ENCODE data around the gene HSDL1.
A peak's percentile ranks its signal among the peaks of the same experiment; 100 is the strongest.

HSDL1 gene

GRCh38 chr16:84175350-84176081 lies 30.5 kb upstream of the HSDL1 start:
- peak; percentile 15 for DNase-seq

DNA sequence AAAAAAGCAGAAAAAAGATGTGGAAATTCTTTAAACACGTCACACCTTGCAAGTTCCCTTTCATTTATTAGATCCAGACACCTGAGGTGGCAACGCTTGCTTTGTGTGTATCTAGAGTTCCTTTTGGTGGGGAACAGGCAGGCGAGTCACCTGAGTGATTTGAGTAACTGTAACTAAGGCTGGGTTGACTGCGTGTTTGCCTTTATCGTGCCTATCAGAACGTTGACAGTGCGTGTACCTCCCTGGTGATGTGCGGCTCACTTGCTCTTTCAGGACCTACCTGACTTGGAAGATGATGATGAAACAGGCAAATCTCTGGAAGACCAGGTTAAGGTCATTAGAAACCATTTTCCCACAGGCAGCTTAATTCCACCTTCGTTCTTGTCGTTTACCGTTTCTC lies 29.4 kb upstream of the HSDL1 start:
- no peak for DNase-seq

- DNase-seq, result no peak
These were observed 24.9 kb upstream of the HSDL1 start for GRCh38 chr16:84169765-84170310.

DNA sequence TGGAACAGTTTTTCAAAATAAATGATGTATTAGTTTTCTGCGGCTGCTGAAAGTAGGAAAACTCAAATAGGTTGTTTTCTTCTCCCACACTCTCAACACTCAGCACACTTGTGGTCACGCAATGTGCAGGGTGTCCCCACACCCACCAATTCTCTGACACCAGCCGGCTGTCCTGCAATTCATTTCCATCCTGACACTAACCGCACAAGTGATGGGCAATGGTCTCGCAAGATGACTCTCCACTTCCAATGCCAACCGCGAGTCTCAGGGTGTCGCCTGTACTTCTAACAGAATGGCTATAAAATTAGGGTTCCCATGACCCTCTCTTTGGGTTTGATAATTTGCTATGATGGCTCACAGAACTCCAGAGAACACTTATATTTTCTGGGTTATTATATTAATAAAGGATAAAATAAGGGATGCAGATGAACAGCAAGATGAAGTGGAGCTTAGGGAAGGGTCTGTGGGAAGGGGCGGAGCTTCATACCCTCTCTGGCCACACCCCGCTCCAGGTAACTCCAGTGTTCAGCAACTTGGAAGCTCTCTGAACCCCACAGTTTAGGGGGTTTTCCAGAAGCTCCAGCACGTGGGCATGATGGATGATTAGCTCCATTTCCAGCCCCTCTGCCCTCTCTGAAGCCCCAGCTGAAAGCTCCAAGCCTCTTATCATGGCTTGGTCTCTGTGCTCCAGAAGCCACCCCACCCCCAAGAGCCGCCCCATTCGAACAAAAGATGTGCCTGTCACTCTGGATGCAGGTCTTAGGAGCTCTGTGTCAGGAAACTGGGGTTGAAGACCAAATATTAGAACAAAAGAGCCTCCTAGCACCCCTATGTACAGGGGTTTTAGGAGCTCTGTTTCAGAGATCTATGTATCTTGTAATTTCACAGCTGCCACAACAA lies 22.1 kb upstream of the HSDL1 start:
- no peak for DNase-seq

DNA sequence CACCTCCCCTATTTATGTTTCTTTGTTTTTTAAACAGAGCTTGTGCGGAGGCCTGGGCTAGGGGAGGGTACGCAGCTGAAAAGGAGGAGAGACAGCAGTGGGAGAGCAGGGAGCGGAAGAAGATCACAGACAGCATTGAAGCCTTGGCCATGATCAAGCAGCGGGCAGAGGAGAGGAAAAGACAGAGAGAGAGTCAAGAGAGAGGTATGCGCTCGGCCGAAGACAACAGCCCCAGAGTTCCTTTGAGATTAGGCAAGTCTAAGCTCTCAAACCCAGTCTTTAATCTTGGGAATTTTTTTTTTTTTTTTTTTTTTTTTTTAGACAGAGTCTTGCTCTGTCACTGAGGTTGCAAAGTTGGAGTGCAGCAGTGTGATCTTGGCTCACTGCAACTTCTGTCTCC lies 20.8 kb upstream of the HSDL1 start:
- no peak for DNase-seq

DNA sequence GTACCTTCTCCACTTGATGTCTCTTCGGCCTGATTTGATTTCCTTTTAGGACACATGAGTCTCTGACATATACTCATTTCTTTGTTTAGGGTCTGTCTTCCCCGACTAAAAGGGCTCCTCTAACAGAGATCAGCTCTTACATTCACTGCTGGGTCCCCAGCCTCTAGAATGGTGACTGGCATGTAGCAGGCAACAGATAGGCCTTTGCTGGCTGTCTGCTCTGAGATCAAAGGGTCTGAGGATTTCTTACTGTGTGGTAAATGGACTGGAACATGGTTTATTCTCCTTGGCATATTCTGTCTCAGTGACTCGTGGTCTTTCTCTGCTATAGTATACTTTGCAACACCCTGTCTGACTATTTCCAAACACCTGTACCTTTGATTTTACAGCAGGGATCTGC lies 16.8 kb upstream of the HSDL1 start:
- DNase-seq, result no peak

DNA sequence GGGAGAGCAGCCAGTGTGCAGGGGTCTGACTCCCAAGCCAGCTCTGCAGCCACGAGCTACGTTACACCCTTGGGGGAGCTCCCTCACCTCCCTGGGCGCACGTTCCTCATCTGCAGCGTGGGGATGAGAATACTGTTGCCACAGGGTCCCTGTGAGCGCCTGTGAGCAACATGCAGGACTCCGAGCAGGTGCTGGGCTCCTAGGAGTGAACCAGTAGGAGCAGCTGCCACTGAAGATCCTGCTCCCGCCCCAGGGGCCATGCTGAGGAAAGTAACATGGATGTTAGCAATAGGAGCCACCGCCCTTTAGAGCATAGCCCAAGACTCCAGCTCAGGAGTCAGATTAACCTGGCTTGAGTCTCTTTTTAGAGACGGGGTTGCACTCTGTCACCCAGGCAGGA lies 16.1 kb upstream of the HSDL1 start:
- no peak for DNase-seq

DNA sequence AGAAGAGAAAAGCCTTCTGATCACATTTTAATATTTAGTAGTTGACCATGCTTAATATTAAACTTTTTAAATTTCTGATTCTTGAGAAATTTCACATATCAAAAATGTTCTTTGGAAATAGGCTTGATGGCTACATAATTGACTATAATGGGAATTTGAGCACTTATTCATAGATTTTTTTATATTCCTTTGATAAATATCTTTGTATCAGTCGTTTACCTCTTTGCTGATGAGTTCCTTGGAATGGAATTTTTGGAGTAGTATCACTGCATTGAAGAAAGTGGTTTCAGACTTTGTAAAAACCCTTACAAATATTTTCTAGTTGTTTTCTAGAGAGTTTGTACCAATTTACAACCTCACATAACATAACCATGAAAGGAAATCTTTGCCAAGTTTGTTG lies 14.8 kb upstream of the HSDL1 start:
- DNase-seq, result no peak

DNA sequence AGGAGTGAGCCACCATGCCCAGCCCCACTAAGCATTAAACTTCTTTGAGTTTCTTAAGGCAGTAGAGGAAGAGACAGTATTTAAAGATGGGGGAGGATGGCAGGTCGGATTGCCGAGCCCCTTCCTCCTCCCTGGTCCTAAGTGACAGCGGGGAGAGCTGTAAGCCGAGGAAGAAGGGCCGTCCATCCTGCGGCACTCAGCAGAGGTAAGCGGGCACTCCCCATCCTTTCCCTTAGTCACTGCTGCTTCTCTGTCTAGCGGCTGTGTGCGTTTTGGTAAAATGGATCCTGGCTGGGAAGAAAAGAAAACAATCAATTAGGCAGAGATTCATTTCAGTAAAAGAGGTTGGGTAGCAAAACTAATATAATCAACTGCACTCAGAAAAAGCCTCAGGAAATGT lies 14.0 kb upstream of the HSDL1 start:
- DNase-seq, result no peak

DNA sequence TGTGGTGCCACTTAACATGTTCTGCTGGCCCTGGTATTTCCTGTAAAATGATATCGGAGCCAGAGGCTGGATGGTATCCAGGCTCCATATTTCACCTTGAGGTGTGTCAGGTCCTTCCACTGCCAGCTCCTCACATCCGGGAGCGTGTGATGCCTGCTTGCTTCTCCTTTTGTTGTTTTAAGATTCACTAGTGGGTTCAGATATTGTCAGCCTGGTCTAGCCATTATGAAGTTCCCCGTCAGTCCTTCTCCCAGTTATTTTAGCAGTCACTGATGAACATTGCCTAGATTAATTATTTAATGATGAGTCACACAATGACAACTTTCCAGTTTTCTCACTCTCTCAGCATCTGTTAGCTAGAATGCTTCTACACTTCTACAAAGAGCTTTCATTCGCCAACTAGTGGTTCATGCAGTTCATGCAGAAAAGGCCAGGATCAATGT lies 11.4 kb upstream of the HSDL1 start:
- no peak for DNase-seq

GRCh38 chr16:84155771-84156170 lies 10.8 kb upstream of the HSDL1 start:
- no peak for DNase-seq

- DNase-seq, result no peak
These were observed 10.2 kb upstream of the HSDL1 start for GRCh38 chr16:84155226-84155625.

- DNase-seq, result no peak
These were observed 8.8 kb upstream of the HSDL1 start for GRCh38 chr16:84153660-84154214.

DNA sequence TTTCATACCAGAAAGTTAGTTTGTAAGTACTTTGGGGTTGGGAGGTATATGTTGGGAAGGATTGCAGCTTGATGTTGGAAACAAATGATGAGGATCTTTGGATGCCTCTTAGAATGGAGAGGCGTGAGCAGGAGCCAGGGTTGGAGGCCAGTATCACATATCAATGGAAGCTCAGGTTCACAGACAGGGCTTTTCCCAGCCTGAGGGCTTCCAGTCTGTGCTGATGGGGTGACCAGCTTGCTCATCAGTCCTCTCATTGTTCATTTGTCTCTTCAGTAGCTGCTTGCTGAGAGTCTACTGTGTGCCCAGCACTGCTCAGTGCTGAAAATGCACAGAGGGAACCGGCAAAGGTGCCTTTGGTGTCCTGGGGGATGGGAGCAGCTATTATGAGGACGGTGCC lies 5.9 kb upstream of the HSDL1 start:
- no peak for DNase-seq

GRCh38 chr16:84144209-84144858 lies 643 bp downstream of the HSDL1 start:
- no peak for DNase-seq

- DNase-seq, result no peak
These were observed 1.2 kb downstream of the HSDL1 start for GRCh38 chr16:84143784-84144199.

DNA sequence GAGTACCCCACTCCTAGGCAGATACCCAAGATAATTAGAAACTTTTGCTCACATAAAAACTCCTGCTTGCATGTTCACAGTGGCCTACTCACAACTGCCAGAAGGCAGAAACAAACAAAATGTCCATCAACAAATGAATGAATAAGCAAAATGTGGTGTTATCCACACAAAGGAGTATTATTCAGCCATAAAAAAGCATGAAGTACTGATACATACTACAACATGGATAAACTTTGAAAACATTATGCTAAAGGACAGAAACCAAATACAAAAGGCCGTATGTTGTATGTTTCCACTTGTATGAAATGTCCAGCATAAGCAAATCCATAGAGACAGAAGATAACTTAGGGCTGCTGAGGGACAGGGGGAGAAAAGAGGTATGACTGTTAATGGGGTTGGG lies 1.9 kb downstream of the HSDL1 start:
- no peak for DNase-seq

- no peak for DNase-seq
These were observed 3.8 kb downstream of the HSDL1 start for GRCh38 chr16:84141143-84141670.

DNA sequence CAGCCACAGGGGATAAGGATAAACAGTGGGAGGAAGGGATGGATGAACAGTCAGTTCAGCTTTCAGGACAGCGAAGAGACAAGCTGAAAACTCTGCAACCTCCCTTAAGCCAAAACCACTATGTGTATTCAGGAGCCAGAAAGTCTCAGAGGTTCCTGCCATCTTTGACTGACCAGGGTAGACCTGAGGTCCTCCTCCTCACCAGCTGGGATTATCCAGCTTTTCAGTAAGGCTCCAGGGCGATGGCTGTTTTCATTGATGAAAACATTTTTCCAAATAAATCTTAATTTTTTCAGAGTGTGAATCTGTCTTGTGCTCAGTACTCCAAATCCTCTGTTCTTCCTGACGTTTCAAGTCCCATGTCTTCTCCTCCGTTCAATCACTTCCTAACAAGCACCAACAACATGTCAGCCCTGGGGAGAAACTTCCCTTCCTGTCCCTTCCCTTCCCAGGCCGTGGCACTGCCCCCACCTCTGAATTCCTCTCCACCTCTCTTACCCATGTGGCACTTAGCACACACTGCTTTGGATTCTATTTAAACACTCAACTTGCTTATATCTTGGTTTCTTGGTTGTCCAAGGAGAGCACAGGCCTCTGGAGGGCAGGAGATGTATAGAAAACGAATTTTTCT lies 5.2 kb downstream of the HSDL1 start:
- DNase-seq, result no peak

DNA sequence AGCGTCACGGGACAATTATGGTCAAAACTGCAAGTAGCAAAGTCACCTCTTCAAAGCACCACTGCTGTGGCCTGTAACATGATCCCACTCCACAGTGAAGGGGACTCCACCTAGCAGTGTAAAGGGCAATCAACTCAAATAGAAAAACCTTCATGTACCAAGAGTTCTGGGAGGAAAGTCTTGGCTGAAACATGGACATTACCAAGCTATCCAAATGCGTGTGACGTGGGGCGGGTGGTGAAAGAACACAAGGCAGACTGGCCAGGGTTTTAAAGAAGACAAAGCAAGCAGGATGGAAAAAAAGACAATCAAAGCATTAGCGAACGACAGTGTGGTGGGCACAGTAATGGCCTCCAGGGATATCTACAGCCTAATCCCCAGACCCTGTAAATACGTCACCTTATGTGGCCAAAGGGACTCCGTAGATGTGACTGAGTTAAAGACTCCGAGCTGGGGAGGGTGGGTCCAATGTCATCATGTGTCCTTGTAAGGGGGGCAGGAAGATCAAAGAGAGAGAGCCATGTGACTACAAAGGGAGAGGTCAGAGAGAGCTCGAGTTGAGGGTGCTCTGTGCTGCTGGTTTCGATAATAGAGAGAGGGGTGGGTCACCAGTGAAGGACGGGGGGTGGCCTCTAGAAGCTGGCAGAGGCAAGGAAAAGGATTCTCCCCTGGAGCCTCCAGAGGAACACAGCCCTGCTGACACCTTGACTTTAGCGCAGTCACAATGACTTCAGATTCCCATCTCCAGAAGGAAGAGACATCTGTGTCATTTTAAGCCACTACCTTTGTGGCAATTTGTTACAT lies 6.0 kb downstream of the HSDL1 start:
- DNase-seq, result peak; percentile 62

DNA sequence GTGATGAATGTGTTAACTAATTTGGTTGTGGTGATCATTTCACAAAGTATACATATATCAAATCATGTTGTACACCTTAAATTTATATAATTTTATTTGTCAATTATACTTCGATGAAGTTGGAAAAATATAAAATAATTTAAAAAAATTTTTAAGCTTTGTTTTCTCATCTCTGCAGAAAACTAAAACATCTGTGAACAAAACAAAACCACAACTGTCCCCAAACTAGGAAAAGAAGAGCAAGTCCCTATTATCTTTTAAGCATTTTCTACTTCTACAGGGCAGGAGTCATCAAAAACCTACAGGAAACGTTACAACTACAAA lies 6.5 kb downstream of the HSDL1 start:
- no peak for DNase-seq

Measured in NCI-H2029 treated with DMSO at 0.1 percent for 48 hours (cell line).